ENCODE data around the gene AGPAT1. TPM values are rescaled to one million over a fixed set of nuclear protein-coding genes. Genes with fewer than 3 reads are reported as not detected.

Gene AGPAT1
- total and polyA plus RNA-seq, 2 of the 8 experiments (the other 6 are each of a cell fraction or from before 2014, with no cell fraction given): 96.0 to 222 TPM

DNA sequence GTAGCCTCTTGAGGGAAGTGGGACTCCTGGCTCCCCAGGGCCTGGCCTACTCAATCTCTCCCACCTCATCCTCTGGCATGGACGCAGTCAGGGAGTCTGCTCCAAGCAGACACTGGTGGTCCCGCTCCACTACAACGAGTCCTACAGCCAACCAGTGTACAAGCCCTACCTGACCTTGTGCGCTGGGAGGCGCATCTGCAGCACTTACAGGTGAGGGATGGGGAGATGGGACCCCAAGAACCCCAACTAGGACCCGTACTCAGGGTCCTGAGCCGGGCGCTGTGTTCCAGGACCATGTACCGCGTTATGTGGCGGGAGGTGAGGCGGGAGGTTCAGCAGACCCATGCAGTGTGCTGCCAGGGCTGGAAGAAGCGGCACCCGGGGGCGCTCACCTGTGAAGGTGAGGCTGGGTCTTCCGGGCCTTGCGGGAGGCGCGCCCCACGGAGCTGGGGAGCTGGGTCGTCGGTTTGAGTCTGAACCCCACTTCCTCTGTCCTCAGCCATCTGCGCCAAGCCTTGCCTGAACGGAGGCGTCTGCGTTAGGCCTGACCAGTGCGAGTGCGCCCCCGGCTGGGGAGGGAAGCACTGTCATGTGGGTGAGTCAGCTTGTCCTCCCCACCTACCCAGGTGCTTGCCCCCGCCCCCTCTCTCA is 9.3 kb downstream of the AGPAT1 start (continued):
- TF ChIP-seq CTCF (IDR thresholded peaks at IDR 0.05; ENCODE audit: control extremely low read depth in 1 of 3, insufficient read depth in 1 of 3, low read depth in 1 of 3, low read length in 3 of 3): peak in 2 of 3 experiments; percentile 67 to 71; a peak in 3 of 4 replicates
- no peak for TF ChIP-seq CHD7 (IDR thresholded peaks at IDR 0.05; ENCODE audit: insufficient replicate concordance, low read length)
- no peak for TF ChIP-seq KDM1A (IDR thresholded peaks at IDR 0.05; ENCODE audit: borderline replicate concordance, low read length)
- TF ChIP-seq, protein P1, sequence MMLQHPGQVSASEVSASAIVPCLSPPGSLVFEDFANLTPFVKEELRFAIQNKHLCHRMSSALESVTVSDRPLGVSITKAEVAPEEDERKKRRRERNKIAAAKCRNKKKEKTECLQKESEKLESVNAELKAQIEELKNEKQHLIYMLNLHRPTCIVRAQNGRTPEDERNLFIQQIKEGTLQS (IDR thresholded peaks at IDR 0.05; ENCODE audit: insufficient read depth, low read depth, low read length): no peak
- TF ChIP-seq RNF2 (IDR thresholded peaks at IDR 0.05; ENCODE audit: borderline replicate concordance, low read depth, low read length, missing control alignments, poor library complexity, severe bottlenecking): no peak
- TF ChIP-seq BACH1 (IDR thresholded peaks at IDR 0.05; ENCODE audit: low read length): peak; percentile 50; the same call in 1 of the 2 replicates
